ENCODE measurements around the gene TEAD1. TPM values are rescaled to one million over a fixed set of nuclear protein-coding genes. Genes with fewer than 3 reads are reported as not detected.
A peak's percentile ranks its signal among the peaks of the same experiment; 100 is the strongest.

The TEAD1 gene
- total and polyA plus RNA-seq, 2 donors (not counting 3 experiments of a cell fraction or from before 2014, with no cell fraction given) = 15.3 to 49.0 TPM

- ChIA-PET CTCF (interaction anchor here (1.2 to 3.2 kb wide), 3 partner anchors 13 to 62 kb away, joined by 3 to 24 read pairs (median 14); no protein-coding TSS in a partner anchor), POLR2A (no interaction called here)
- BruUV-seq (replicated peaks) = no TSS peak
- H3K4me1 ChIP-seq (ENCODE audit: control insufficient read depth, extremely low read depth, insufficient read depth, low read length) = peaks cover 34% of the 10 kb centered on the region
- no peaks in the 10 kb centered on the region for H3K36me3 ChIP-seq (ENCODE audit: control insufficient read depth in 2 of 2, extremely low read depth in 1 of 2, insufficient read depth in 2 of 2, low read length in 2 of 2)
- H3K27me3 ChIP-seq (ENCODE audit: control insufficient read depth in 2 of 2, insufficient read depth in 2 of 2, low read length in 2 of 2) = no peaks in the 10 kb centered on the region
- H4K20me1 ChIP-seq (replicated peaks; ENCODE audit: control insufficient read depth, extremely low read depth, insufficient read depth, low read length) = no peaks in the 10 kb centered on the region
- FAIRE-seq = no peak
- no peak for TF ChIP-seq GATA2 (IDR thresholded peaks at IDR 0.05; ENCODE audit: insufficient read depth, insufficient read length, low read depth, low read length)
- no peak for TF ChIP-seq FOS (IDR thresholded peaks at IDR 0.05; ENCODE audit: borderline replicate concordance, insufficient read depth, low read length)
- TF ChIP-seq MYC (IDR thresholded peaks at IDR 0.05; ENCODE audit: low read depth, low read length) = no peak
- intact Hi-C loops (cut with micrococcal nuclease) = loop anchor here (2.0 to 10.0 kb wide), 5 partner anchors 26 to 542 kb away; no protein-coding TSS in a partner anchor
- peak overlapping the region; percentile 71 for H3K9ac ChIP-seq (replicated peaks; ENCODE audit: extremely low read depth, insufficient read depth, low read length)
- peak overlapping the region; percentile 96 for H3K4me2 ChIP-seq (ENCODE audit: insufficient read depth, low read length)
- dilution Hi-C loops (cut with MboI; ENCODE audit: extremely low pct_ligation_motif_present, low sequenced_read_pairs) = no loop called here
- H3K4me3 ChIP-seq (replicated peaks in 1 of 3; ENCODE audit: insufficient read depth in 1 of 3, low read depth in 1 of 3, low read length in 3 of 3) = peak overlapping the region in 1 of 3 experiments; percentile 84
- DNase-seq (ENCODE audit: low read depth, low spot score) = peak; percentile 43
- H3K27ac ChIP-seq (ENCODE audit: insufficient read depth, low read depth, low read length) = peak overlapping the region; percentile 32
- no peaks in the 10 kb centered on the region for H3K9me3 ChIP-seq (replicated peaks; ENCODE audit: control insufficient read depth, insufficient read depth, low read length)
- H3K9me1 ChIP-seq (replicated peaks; ENCODE audit: control insufficient read depth, extremely low read depth, insufficient read depth, low read length) = no peaks in the 10 kb centered on the region
- peaks cover 26% of the 10 kb centered on the region for H3K79me2 ChIP-seq (ENCODE audit: control insufficient read depth, insufficient read depth, low read length)
- H2AFZ ChIP-seq (ENCODE audit: low read depth, low read length) = no peak overlapping the region
These were observed 154.9 kb downstream of the TEAD1 start for GRCh38 chr11:12829131-12829530.

- dilution Hi-C loops (cut with MboI; ENCODE audit: extremely low pct_ligation_motif_present, low sequenced_read_pairs) (no loop called here), intact Hi-C loops (cut with micrococcal nuclease) (loop anchor here (2.0 to 10.0 kb wide), 5 partner anchors 27 to 542 kb away; no protein-coding TSS in a partner anchor)
- H2AFZ ChIP-seq (ENCODE audit: low read depth, low read length) = no peak overlapping the region
- peaks cover 29% of the 10 kb centered on the region for H3K79me2 ChIP-seq (ENCODE audit: control insufficient read depth, insufficient read depth, low read length)
- H3K4me2 ChIP-seq (ENCODE audit: insufficient read depth, low read length) = peak overlapping the region; percentile 96
- ChIA-PET CTCF (interaction anchor here (1.2 to 3.2 kb wide), 3 partner anchors 12 to 61 kb away, joined by 3 to 24 read pairs (median 14); no protein-coding TSS in a partner anchor), POLR2A (no interaction called here)
- no peaks in the 10 kb centered on the region for H3K9me1 ChIP-seq (replicated peaks; ENCODE audit: control insufficient read depth, extremely low read depth, insufficient read depth, low read length)
- no peak overlapping the region for H3K4me3 ChIP-seq (replicated peaks in 1 of 3; ENCODE audit: insufficient read depth in 1 of 3, low read depth in 1 of 3, low read length in 3 of 3)
- H3K36me3 ChIP-seq (ENCODE audit: control insufficient read depth in 2 of 2, extremely low read depth in 1 of 2, insufficient read depth in 2 of 2, low read length in 2 of 2) = no peaks in the 10 kb centered on the region
- no peaks in the 10 kb centered on the region for H3K9me3 ChIP-seq (replicated peaks; ENCODE audit: control insufficient read depth, insufficient read depth, low read length)
- FAIRE-seq (no peak), DNase-seq (ENCODE audit: low read depth, low spot score) (no peak)
- H3K9ac ChIP-seq (replicated peaks; ENCODE audit: extremely low read depth, insufficient read depth, low read length) = no peak overlapping the region
- no peaks in the 10 kb centered on the region for H4K20me1 ChIP-seq (replicated peaks; ENCODE audit: control insufficient read depth, extremely low read depth, insufficient read depth, low read length)
- no peaks in the 10 kb centered on the region for H3K27me3 ChIP-seq (ENCODE audit: control insufficient read depth in 2 of 2, insufficient read depth in 2 of 2, low read length in 2 of 2)
- peaks cover 29% of the 10 kb centered on the region for H3K4me1 ChIP-seq (ENCODE audit: control insufficient read depth, extremely low read depth, insufficient read depth, low read length)
- BruUV-seq (replicated peaks) = no TSS peak
- no peak for TF ChIP-seq GATA2 (IDR thresholded peaks at IDR 0.05; ENCODE audit: insufficient read depth, insufficient read length, low read depth, low read length)
- TF ChIP-seq EZH2 (IDR thresholded peaks at IDR 0.05; ENCODE audit: borderline replicate concordance, low read depth, low read length, severe bottlenecking) = no peak
- no peak for TF ChIP-seq POLR2AphosphoS5 (IDR thresholded peaks at IDR 0.05; ENCODE audit: insufficient read depth, low read depth, low read length)
- no peak for TF ChIP-seq CTCF (IDR thresholded peaks at IDR 0.05; ENCODE audit: extremely low read depth in 1 of 2, insufficient read depth in 1 of 2, low read depth in 1 of 2, low read length in 2 of 2)
- TF ChIP-seq MYC (IDR thresholded peaks at IDR 0.05; ENCODE audit: low read depth, low read length) = no peak
- TF ChIP-seq POLR2A (IDR thresholded peaks at IDR 0.05; ENCODE audit: low read depth, low read length) = no peak
- TF ChIP-seq FOS (IDR thresholded peaks at IDR 0.05; ENCODE audit: borderline replicate concordance, insufficient read depth, low read length) = no peak
- TF ChIP-seq JUN (IDR thresholded peaks at IDR 0.05; ENCODE audit: borderline replicate concordance, insufficient read depth, insufficient read length, low read depth) = no peak
- no peak for TF ChIP-seq MAX (IDR thresholded peaks at IDR 0.05; ENCODE audit: insufficient read depth, insufficient read length)
- no peak overlapping the region for H3K27ac ChIP-seq (ENCODE audit: insufficient read depth, low read depth, low read length)
These were observed 155.5 kb downstream of the TEAD1 start for GRCh38 chr11:12829540-12830314.
